Measurements from ENCODE around the gene OTOS. TPM values are rescaled to one million over a fixed set of nuclear protein-coding genes. Genes with fewer than 3 reads are reported as not detected.

The OTOS gene
- total and polyA plus RNA-seq, 2 of the 13 experiments (the other 11 are each of a cell fraction or from before 2014, with no cell fraction given): not detected

- TF ChIP-seq NFIB (CRISPR knock-in tag; IDR thresholded peaks at IDR 0.05; ENCODE audit: borderline replicate concordance): no peak
- no peak for TF ChIP-seq STAT6 (CRISPR knock-in tag; IDR thresholded peaks at IDR 0.05; ENCODE audit: borderline replicate concordance)
- TF ChIP-seq ZNF20 (CRISPR knock-in tag; IDR thresholded peaks at IDR 0.05): no peak
- TF ChIP-seq FOXO1 (CRISPR knock-in tag; IDR thresholded peaks at IDR 0.05): no peak
- TF ChIP-seq ZBTB10 (CRISPR knock-in tag; IDR thresholded peaks at IDR 0.05; ENCODE audit: borderline replicate concordance): no peak
- TF ChIP-seq CTCF (CRISPR knock-in tag; IDR thresholded peaks at IDR 0.05): peak; percentile 91
- no peak for TF ChIP-seq ZNF597 (CRISPR knock-in tag; IDR thresholded peaks at IDR 0.05)
- no peak for TF ChIP-seq ZNF672 (CRISPR knock-in tag; IDR thresholded peaks at IDR 0.05)
- no peak for TF ChIP-seq NFAT5 (CRISPR knock-in tag; IDR thresholded peaks at IDR 0.05)
- TF ChIP-seq ZNF883 (CRISPR knock-in tag; IDR thresholded peaks at IDR 0.05; ENCODE audit: not compliant biosample characterization): peak; percentile 30
- TF ChIP-seq ZNF441 (CRISPR knock-in tag; IDR thresholded peaks at IDR 0.05; ENCODE audit: borderline replicate concordance): no peak
- TF ChIP-seq POGZ (CRISPR knock-in tag; IDR thresholded peaks at IDR 0.05): no peak
- TF ChIP-seq ARNT (IDR thresholded peaks at IDR 0.05): no peak
- no peak for TF ChIP-seq RCOR2 (CRISPR knock-in tag; IDR thresholded peaks at IDR 0.05)
- no peak for TF ChIP-seq MBD4 (IDR thresholded peaks at IDR 0.05; ENCODE audit: borderline replicate concordance, low read length)
Measured at GRCh38 chr2:240149943-240150784, 9.7 kb upstream of the OTOS start (continued).
